ENCODE measurements around the gene FTO. TPM values are rescaled to one million over a fixed set of nuclear protein-coding genes. Genes with fewer than 3 reads are reported as not detected.

FTO gene
- total and polyA plus RNA-seq, 2 experiments from 2014 or later, result 46.8 to 77.7 TPM

- TF ChIP-seq EZH2 (IDR thresholded peaks at IDR 0.05; ENCODE audit: borderline replicate concordance), result no peak
- TF ChIP-seq EZH2phosphoT487 (IDR thresholded peaks at IDR 0.05; ENCODE audit: low read depth, severe bottlenecking, unreplicated experiment), result no peak
- TF ChIP-seq, protein P1, sequence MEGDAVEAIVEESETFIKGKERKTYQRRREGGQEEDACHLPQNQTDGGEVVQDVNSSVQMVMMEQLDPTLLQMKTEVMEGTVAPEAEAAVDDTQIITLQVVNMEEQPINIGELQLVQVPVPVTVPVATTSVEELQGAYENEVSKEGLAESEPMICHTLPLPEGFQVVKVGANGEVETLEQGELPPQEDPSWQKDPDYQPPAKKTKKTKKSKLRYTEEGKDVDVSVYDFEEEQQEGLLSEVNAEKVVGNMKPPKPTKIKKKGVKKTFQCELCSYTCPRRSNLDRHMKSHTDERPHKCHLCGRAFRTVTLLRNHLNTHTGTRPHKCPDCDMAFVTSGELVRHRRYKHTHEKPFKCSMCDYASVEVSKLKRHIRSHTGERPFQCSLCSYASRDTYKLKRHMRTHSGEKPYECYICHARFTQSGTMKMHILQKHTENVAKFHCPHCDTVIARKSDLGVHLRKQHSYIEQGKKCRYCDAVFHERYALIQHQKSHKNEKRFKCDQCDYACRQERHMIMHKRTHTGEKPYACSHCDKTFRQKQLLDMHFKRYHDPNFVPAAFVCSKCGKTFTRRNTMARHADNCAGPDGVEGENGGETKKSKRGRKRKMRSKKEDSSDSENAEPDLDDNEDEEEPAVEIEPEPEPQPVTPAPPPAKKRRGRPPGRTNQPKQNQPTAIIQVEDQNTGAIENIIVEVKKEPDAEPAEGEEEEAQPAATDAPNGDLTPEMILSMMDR (IDR thresholded peaks at IDR 0.05; ENCODE audit: poor library complexity), result no peak
- no peak overlapping the region for H3K27ac ChIP-seq
Measured at GRCh38 chr16:53933407-53933806, 229.5 kb downstream of the FTO start.

GRCh38 chr16:53936052-53936451 lies 232.1 kb downstream of the FTO start:
- Histone ChIP-seq H3K27ac (no peak overlapping the region), H3K4me3 (no peak overlapping the region), H3K4me2 (no peak overlapping the region), H3K79me2 (no peaks in the 10 kb centered on the region), H3K36me3 (replicated peaks; ENCODE audit: insufficient read depth, low read depth) (no peaks in the 10 kb centered on the region), H3K9me2 (replicated peaks; ENCODE audit: insufficient read depth) (no peaks in the 10 kb centered on the region), H2AFZ (no peak overlapping the region), H4K20me1 (ENCODE audit: insufficient read depth, poor library complexity, severe bottlenecking) (no peaks in the 10 kb centered on the region), H3K27me3 (no peaks in the 10 kb centered on the region), H3K9me3 (ENCODE audit: low read depth) (no peaks in the 10 kb centered on the region), H3K4me1 (ENCODE audit: insufficient read depth) (no peaks in the 10 kb centered on the region)
- 51% methylated on average over 2 of the region's 2 CpGs for WGBS (ENCODE audit: low lambda C conversion rate, missing lambda C conversion rate)
- no peak for DNase-seq (ENCODE audit: low spot score)
- no peak for TF ChIP-seq EZH2phosphoT487 (IDR thresholded peaks at IDR 0.05; ENCODE audit: low read depth, severe bottlenecking, unreplicated experiment)
- no peak for TF ChIP-seq EZH2 (IDR thresholded peaks at IDR 0.05; ENCODE audit: borderline replicate concordance)
- TF ChIP-seq, protein P1 (IDR thresholded peaks at IDR 0.05; ENCODE audit: poor library complexity), result no peak

More at GRCh38 chr16:53933407-53933806, 229.5 kb downstream of the FTO start:
- DNase-seq (ENCODE audit: low spot score), result no peak
- Histone ChIP-seq H3K27me3 (no peaks in the 10 kb centered on the region), H3K9me3 (ENCODE audit: low read depth) (no peaks in the 10 kb centered on the region), H3K9me2 (replicated peaks; ENCODE audit: insufficient read depth) (no peaks in the 10 kb centered on the region), H3K4me1 (ENCODE audit: insufficient read depth) (no peaks in the 10 kb centered on the region), H3K36me3 (replicated peaks; ENCODE audit: insufficient read depth, low read depth) (no peaks in the 10 kb centered on the region), H3K4me2 (no peak overlapping the region), H3K79me2 (no peaks in the 10 kb centered on the region), H3K4me3 (no peak overlapping the region), H4K20me1 (ENCODE audit: insufficient read depth, poor library complexity, severe bottlenecking) (no peaks in the 10 kb centered on the region), H2AFZ (no peak overlapping the region)
- 81% methylated on average over 3 of the region's 3 CpGs for WGBS (ENCODE audit: low lambda C conversion rate, missing lambda C conversion rate)

DNA sequence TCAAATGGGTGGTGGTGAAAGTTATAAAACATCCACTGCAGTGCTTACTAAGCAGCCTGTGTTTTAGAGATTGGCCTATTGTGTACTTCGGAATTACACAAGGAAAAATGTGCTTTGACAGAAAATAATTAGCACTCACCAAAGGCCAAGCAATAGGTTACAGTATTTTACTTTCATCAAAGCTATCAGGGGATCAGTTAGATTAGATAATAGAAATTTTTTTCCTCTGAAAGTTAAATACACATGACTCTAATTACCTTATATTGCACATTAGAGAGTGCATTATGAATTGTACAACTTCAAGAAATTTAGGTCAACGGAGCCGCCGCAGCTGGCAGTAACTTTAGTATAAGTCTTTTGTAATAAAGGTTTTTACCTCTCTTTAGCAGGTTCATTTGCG lies 232.6 kb downstream of the FTO start:
- no peaks in the 10 kb centered on the region for H3K27me3 ChIP-seq
- H3K9me2 ChIP-seq (replicated peaks; ENCODE audit: insufficient read depth), result no peaks in the 10 kb centered on the region
- H3K27ac ChIP-seq, result no peak overlapping the region
- H3K9me3 ChIP-seq (ENCODE audit: low read depth), result no peaks in the 10 kb centered on the region
- H3K79me2 ChIP-seq, result no peaks in the 10 kb centered on the region
- no peak for DNase-seq (ENCODE audit: low spot score)
- TF ChIP-seq EZH2 (IDR thresholded peaks at IDR 0.05; ENCODE audit: borderline replicate concordance) (no peak), EZH2phosphoT487 (IDR thresholded peaks at IDR 0.05; ENCODE audit: low read depth, severe bottlenecking, unreplicated experiment) (no peak)
- TF ChIP-seq, protein P1 (IDR thresholded peaks at IDR 0.05; ENCODE audit: poor library complexity), result no peak
- no peak overlapping the region for H3K4me2 ChIP-seq
- H3K4me3 ChIP-seq, result no peak overlapping the region
- 60% methylated on average over 5 of the region's 5 CpGs for WGBS (ENCODE audit: low lambda C conversion rate, missing lambda C conversion rate)
- no peaks in the 10 kb centered on the region for H3K36me3 ChIP-seq (replicated peaks; ENCODE audit: insufficient read depth, low read depth)
- no peak overlapping the region for H2AFZ ChIP-seq
- H4K20me1 ChIP-seq (ENCODE audit: insufficient read depth, poor library complexity, severe bottlenecking), result no peaks in the 10 kb centered on the region
- no peaks in the 10 kb centered on the region for H3K4me1 ChIP-seq (ENCODE audit: insufficient read depth)

Data from hepatocyte (in vitro differentiated cells).